Ovary (tissue), 9 donors: Measurements from ENCODE around the gene GIMD1. TPM values are rescaled to one million over a fixed set of nuclear protein-coding genes. Genes with fewer than 3 reads are reported as not detected.
"Not testable (repeated sequence)": the region's sequence is repeated elsewhere in the genome, so short reads cannot be mapped to it uniquely, and the experiment has no call there.

Source experiments
- DNase-seq, 5 donors: peaks; one replicate each; pipeline ENCODE4 v3.0.0-alpha.2; 2019 to 2020
- H3K27ac ChIP-seq, 2 donors: fragments of 200-600 bp; one replicate each; pipeline versions ENCODE4 v1.5.1 to v1.8.0; 2019 to 2022
- H3K27me3 ChIP-seq: fragments of 200-600 bp; one replicate; pipeline ENCODE4 v1.8.0; 2022
- H3K36me3 ChIP-seq: fragments of 200-600 bp; sonication (generic); one replicate; pipeline ENCODE4 v1.5.1; 2019
- H3K4me1 ChIP-seq: one replicate; pipeline ENCODE4 v1.8.1; 2013; ENCODE audit warnings: mild to moderate bottlenecking, moderate library complexity; ENCODE audit not compliant: insufficient read depth
- H3K4me3 ChIP-seq: fragments of 200-600 bp; sonication (generic); one replicate; pipeline ENCODE4 v1.5.1; 2017
- H3K9me3 ChIP-seq, 2 donors: fragments of 200-600 bp in 1 of 2; sonication (generic) in 1 of 2; one replicate each; pipeline versions ENCODE4 v1.5.1 to v1.8.1; 2013 to 2019; ENCODE audit warnings: mild to moderate bottlenecking in 1 of 2, moderate library complexity in 1 of 2
- EP300 ChIP-seq: sonication (generic); formaldehyde crosslinking; IDR thresholded peaks from one replicate; pipeline ENCODE4 v1.6.1; 2017; ENCODE audit warnings: antibody characterized with exemption
- POLR2A ChIP-seq: fragments of 450-650 bp; IDR thresholded peaks from one replicate; pipeline ENCODE4 v1.6.1; 2017; ENCODE audit warnings: antibody characterized with exemption, mild to moderate bottlenecking, moderate library complexity
- WGBS, 3 donors: extraction: QIAGEN DNeasy Blood & Tissue Kit in 1 of 3; methylation state at CpG; one replicate each; pipeline versions ENCODE4 v1.1.5 to v1.1.7; 2013 to 2017; 5-methylcytosine and 5-hydroxymethylcytosine counted together
- intact Hi-C, 4 donors: fragments of 100-400 bp; cut with DNase I; formaldehyde crosslinking; loops; one replicate each; pipeline versions ENCODE4 v1.11.0 to v1.15.1; 2022 to 2023
- polyA plus RNA-seq, 2 donors: library from polyadenylated mRNA; stranded (reverse); fragments of 200-250 nt in 1 of 2; fragments of 350-450 nt in 1 of 2; fragmentation: Illumina TruSeq in 1 of 2; extraction: RNeasy Lipid Tissue Mini Kit (QIAGEN cat#74804) in 1 of 2; gene quantifications; one replicate each; pipeline ENCODE4 v1.2.3, GENCODE V29; 2013 to 2014
- total RNA-seq, 7 donors: library from RNA; depleted of rRNA in 2 of 7; stranded (reverse); fragments of >200 nt in 2 of 7; fragmentation: NEBNext Ultra II Directional in 3 of 7; extraction: Animal tissue kit (Norgen Biotek cat#: 25700) in 3 of 7; gene quantifications; one replicate each; pipeline versions ENCODE4 v1.1.0 to v1.2.4, GENCODE V29; 2016 to 2023
- TF ChIP-seq, protein P1 (sequence below), 3 donors: fragments of 450-650 bp in 2 of 3; fragments of 200-600 bp in 1 of 3; IDR thresholded peaks; one replicate each; pipeline versions ENCODE4 v1.5.1 to v1.8.0; 2016 to 2022; ENCODE audit warnings: antibody characterized with exemption in 3 of 3, mild to moderate bottlenecking in 1 of 3
- donor health status: DM: no; HTN: no; CAD: no; lungs with moderate emphysema.
- donor health status: DM: no; HTN: no; CAD: no.
- donor health status: Bipolar disorder and iron deficiency.
- donor health status: DM: yes; HTN: yes; CAD: no.
- donor health status: DM: no; HTN: no; CAD: no.
- donor health status: DM: yes; HTN: yes; CAD: no.

GIMD1 gene
- total and polyA plus RNA-seq, 9 donors, result not detected

DNA sequence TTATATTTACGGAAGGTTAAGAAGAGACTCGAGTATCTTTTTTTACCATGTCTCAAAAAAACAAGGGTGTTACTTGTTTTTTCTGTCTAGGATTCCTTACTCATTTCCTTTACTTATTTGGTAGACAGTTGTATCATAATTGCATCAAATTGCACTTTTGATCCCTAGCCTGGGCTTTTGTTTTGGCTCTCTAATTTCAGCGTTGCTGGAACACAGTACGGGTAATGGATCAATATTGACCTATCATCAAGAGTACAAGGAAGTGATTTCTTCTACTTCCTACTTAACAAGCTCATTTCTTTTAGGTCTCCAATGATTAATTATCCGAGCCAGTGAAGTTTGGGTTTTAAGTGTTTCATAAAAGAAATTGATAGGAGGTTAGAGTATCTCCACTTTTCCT lies 35.4 kb downstream of the GIMD1 start:
- TF ChIP-seq EP300, result no peak
- TF ChIP-seq POLR2A, result no peak
- TF ChIP-seq, protein P1, sequence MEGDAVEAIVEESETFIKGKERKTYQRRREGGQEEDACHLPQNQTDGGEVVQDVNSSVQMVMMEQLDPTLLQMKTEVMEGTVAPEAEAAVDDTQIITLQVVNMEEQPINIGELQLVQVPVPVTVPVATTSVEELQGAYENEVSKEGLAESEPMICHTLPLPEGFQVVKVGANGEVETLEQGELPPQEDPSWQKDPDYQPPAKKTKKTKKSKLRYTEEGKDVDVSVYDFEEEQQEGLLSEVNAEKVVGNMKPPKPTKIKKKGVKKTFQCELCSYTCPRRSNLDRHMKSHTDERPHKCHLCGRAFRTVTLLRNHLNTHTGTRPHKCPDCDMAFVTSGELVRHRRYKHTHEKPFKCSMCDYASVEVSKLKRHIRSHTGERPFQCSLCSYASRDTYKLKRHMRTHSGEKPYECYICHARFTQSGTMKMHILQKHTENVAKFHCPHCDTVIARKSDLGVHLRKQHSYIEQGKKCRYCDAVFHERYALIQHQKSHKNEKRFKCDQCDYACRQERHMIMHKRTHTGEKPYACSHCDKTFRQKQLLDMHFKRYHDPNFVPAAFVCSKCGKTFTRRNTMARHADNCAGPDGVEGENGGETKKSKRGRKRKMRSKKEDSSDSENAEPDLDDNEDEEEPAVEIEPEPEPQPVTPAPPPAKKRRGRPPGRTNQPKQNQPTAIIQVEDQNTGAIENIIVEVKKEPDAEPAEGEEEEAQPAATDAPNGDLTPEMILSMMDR (IDR thresholded peaks at IDR 0.05), result no peak
- H3K36me3 ChIP-seq, result no peaks in the 10 kb centered on the region
- no peaks in the 10 kb centered on the region for H3K9me3 ChIP-seq
- 92 to 94% (median 94%) methylated on average over 5 of the region's 5 CpGs for WGBS, 3 donors
- intact Hi-C loops, result no loop called here
- no peak for DNase-seq
- no peaks in the 10 kb centered on the region for H3K27me3 ChIP-seq
- no peak overlapping the region for H3K4me3 ChIP-seq
- H3K4me1 ChIP-seq, result no peaks in the 10 kb centered on the region
- no peak overlapping the region for H3K27ac ChIP-seq

DNA sequence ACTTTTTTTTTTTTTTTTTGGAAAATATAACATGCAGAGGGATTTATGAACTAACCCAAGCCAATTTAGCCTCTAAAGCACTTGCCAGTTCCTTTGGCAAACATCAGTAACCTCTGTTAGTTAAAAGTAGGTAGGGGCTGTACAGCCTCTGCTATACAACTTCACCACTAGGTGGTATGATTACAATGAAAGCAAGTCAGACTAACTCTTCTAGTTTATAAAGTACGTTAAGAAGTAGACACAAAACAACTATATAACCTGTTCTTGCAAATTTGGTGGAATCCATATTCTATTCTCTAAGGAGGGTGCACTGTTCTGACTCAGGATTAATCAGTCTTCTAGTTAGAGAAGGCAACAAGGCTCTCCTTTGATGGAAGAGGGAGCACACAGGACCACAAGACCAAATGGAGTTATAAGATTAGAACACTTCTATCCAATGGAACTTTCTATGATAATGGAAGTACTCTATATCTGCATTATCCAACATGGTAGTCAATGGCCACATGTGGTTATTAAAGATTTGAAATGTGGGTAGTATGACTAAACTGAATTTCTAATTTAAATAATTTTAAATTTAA lies 39.4 kb downstream of the GIMD1 start:
- no peaks in the 10 kb centered on the region for H3K9me3 ChIP-seq
- no peaks in the 10 kb centered on the region for H3K4me1 ChIP-seq
- intact Hi-C loops, result no loop called here
- no peak for DNase-seq
- TF ChIP-seq, protein P1 (IDR thresholded peaks at IDR 0.05), result no peak
- no peak for TF ChIP-seq POLR2A
- no peak for TF ChIP-seq EP300
- WGBS, 3 donors, result 11 to 18% (median 16%) methylated on average over 1 of the region's 1 CpG
- H3K36me3 ChIP-seq, result no peaks in the 10 kb centered on the region
- no peaks in the 10 kb centered on the region for H3K27me3 ChIP-seq
- H3K4me3 ChIP-seq, result no peak overlapping the region
- H3K27ac ChIP-seq, result no peak overlapping the region

DNA sequence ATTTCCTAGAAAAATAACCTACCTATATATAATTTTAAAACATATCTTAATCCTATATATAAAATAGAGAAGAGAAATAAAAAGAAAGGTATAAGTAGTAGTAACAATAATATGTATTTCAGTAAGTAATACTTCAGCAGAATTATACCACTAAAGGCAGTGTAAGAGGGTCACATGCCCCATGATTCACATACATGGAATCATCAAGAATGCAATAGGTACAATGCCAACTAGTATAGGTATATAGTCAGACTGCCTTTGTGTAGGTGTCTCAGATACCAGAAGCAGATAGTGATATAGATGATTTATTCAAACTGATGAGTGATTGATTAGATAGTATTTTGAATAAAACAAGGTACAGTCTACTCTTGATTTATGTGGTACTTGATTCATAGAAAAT lies 42.8 kb downstream of the GIMD1 start:
- H3K4me3 ChIP-seq, result no peak overlapping the region
- H3K4me1 ChIP-seq, result peaks cover 3% of the 10 kb centered on the region
- DNase-seq, result no peak
- intact Hi-C loops, result no loop called here
- no peaks in the 10 kb centered on the region for H3K36me3 ChIP-seq
- no peaks in the 10 kb centered on the region for H3K9me3 ChIP-seq
- TF ChIP-seq POLR2A, result no peak
- TF ChIP-seq, protein P1 (IDR thresholded peaks at IDR 0.05), result no peak
- TF ChIP-seq EP300, result no peak
- no peak overlapping the region for H3K27ac ChIP-seq
- no peaks in the 10 kb centered on the region for H3K27me3 ChIP-seq

DNA sequence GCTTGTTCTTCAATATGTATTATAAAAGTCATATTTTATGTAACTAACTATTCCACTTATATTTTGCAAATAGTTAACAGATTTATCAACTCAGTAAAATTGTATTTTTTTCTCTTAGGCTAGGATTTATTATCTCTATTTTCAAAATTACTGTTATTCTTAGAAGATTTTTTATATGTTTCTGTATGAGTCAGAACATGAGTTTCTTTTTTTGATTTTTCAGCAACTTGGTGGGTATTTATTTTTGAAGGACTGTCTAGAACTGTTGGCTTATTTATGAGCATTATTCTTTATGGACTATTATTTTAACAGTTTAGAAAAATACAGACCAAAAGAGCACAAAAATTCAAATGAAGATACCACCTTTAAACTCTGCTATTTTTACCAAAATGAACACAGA lies 45.5 kb downstream of the GIMD1 start:
- Histone ChIP-seq H3K27ac (no peak overlapping the region), H3K36me3 (no peaks in the 10 kb centered on the region), H3K4me1 (peaks cover 3% of the 10 kb centered on the region), H3K9me3 (no peaks in the 10 kb centered on the region), H3K4me3 (no peak overlapping the region), H3K27me3 (no peaks in the 10 kb centered on the region)
- intact Hi-C loops, result no loop called here
- no peak for DNase-seq
- TF ChIP-seq EP300 (no peak), POLR2A (no peak)
- TF ChIP-seq, protein P1 (IDR thresholded peaks at IDR 0.05), result no peak

GRCh38 chr4:106321814-106322213 lies 46.8 kb downstream of the GIMD1 start:
- 57 to 64% (median 63%) methylated on average over 6 of the region's 6 CpGs for WGBS, 3 donors
- H3K9me3 ChIP-seq, H3K4me1 ChIP-seq, H3K27ac ChIP-seq, H3K36me3 ChIP-seq, intact Hi-C loops, DNase-seq, H3K4me3 ChIP-seq, H3K27me3 ChIP-seq: not testable (repeated sequence)

GRCh38 chr4:106321168-106321567 lies 47.4 kb downstream of the GIMD1 start:
- peak in 1 of 5 donors; percentile 13 for DNase-seq
- H3K36me3 ChIP-seq, H3K4me3 ChIP-seq, H3K9me3 ChIP-seq, H3K27me3 ChIP-seq, intact Hi-C loops, H3K4me1 ChIP-seq, H3K27ac ChIP-seq: not testable (repeated sequence)
- 94 to 98% (median 96%) methylated on average over 34 of the region's 34 CpGs for WGBS, 3 donors
